Measurements from ENCODE around the gene TRRAP. TPM values are rescaled to one million over a fixed set of nuclear protein-coding genes. Genes with fewer than 3 reads are reported as not detected.
A peak's percentile ranks its signal among the peaks of the same experiment; 100 is the strongest.

The TRRAP gene
- total RNA-seq, 1 experiment from 2014 or later = 55.4 TPM

- no peak overlapping the region for H3K4me3 Mint-ChIP-seq (ENCODE audit: unreplicated experiment)
- peak in 1 of 2 experiments; percentile 45 for DNase-seq
- Histone ChIP-seq H3K36me3 (ENCODE audit: control insufficient read depth, insufficient read depth, low read length) (peaks cover 6% of the 10 kb centered on the region), H3K27me3 (replicated peaks; ENCODE audit: control insufficient read depth, insufficient read depth, low read length) (no peaks in the 10 kb centered on the region), H3K9me3 (no peaks in the 10 kb centered on the region), H3K4me1 (no peaks in the 10 kb centered on the region), H3K4me3 (ENCODE audit: low read depth, low read length) (no peak overlapping the region)
- no peak overlapping the region for H3K27ac Mint-ChIP-seq (ENCODE audit: unreplicated experiment)
- intact Hi-C loops (cut with micrococcal nuclease; ENCODE audit: unreplicated experiment) = no loop called here
- BruUV-seq (replicated peaks) = no TSS peak
- peaks cover 90% of the 10 kb centered on the region for H3K36me3 Mint-ChIP-seq (ENCODE audit: insufficient read depth, unreplicated experiment)
- no peaks in the 10 kb centered on the region for H3K9me3 Mint-ChIP-seq (ENCODE audit: unreplicated experiment)
- no peaks in the 10 kb centered on the region for H3K27me3 Mint-ChIP-seq (ENCODE audit: insufficient read depth, unreplicated experiment)
- TF ChIP-seq CTCF (IDR thresholded peaks at IDR 0.05; ENCODE audit: insufficient read depth in 1 of 2, low read depth in 1 of 2, low read length in 1 of 2, severe bottlenecking in 1 of 2, unreplicated experiment in 1 of 2) = peak; percentile 42
- POLR2A ChIA-PET = no interaction called here
- H3K4me1 Mint-ChIP-seq (ENCODE audit: low read depth, unreplicated experiment) = peaks cover 13% of the 10 kb centered on the region
- CTCF ChIA-PET = interaction anchor here (0.6 to 1.0 kb wide), 3 partner anchors 9 to 325 kb away, joined by 3 to 5 read pairs (median 4); no protein-coding TSS in a partner anchor
Measured at GRCh38 chr7:99036546-99037111, 158.3 kb downstream of the TRRAP start.

- Mint-ChIP-seq H3K4me1 (ENCODE audit: low read depth, unreplicated experiment) (peaks cover 13% of the 10 kb centered on the region), H3K4me3 (ENCODE audit: unreplicated experiment) (no peak overlapping the region), H3K9me3 (ENCODE audit: unreplicated experiment) (no peaks in the 10 kb centered on the region), H3K27me3 (ENCODE audit: insufficient read depth, unreplicated experiment) (no peaks in the 10 kb centered on the region), H3K27ac (ENCODE audit: unreplicated experiment) (no peak overlapping the region), H3K36me3 (ENCODE audit: insufficient read depth, unreplicated experiment) (peaks cover 90% of the 10 kb centered on the region)
- ChIA-PET CTCF (no interaction called here), POLR2A (no interaction called here)
- no peak for DNase-seq
- no peak for TF ChIP-seq CTCF (IDR thresholded peaks at IDR 0.05; ENCODE audit: insufficient read depth in 1 of 2, low read depth in 1 of 2, low read length in 1 of 2, severe bottlenecking in 1 of 2, unreplicated experiment in 1 of 2)
- Histone ChIP-seq H3K36me3 (ENCODE audit: control insufficient read depth, insufficient read depth, low read length) (peaks cover 4% of the 10 kb centered on the region), H3K4me1 (no peaks in the 10 kb centered on the region), H3K27me3 (replicated peaks; ENCODE audit: control insufficient read depth, insufficient read depth, low read length) (no peaks in the 10 kb centered on the region), H3K4me3 (ENCODE audit: low read depth, low read length) (no peak overlapping the region), H3K9me3 (no peaks in the 10 kb centered on the region)
- intact Hi-C loops (cut with micrococcal nuclease; ENCODE audit: unreplicated experiment) = no loop called here
- BruUV-seq (replicated peaks) = no TSS peak
Measured at GRCh38 chr7:99037327-99037940, 159.1 kb downstream of the TRRAP start.

- H3K9me3 ChIP-seq = no peaks in the 10 kb centered on the region
- peaks cover 4% of the 10 kb centered on the region for H3K36me3 ChIP-seq (ENCODE audit: control insufficient read depth, insufficient read depth, low read length)
- Mint-ChIP-seq H3K4me3 (ENCODE audit: unreplicated experiment) (no peak overlapping the region), H3K9me3 (ENCODE audit: unreplicated experiment) (no peaks in the 10 kb centered on the region), H3K27ac (ENCODE audit: unreplicated experiment) (no peak overlapping the region), H3K4me1 (ENCODE audit: low read depth, unreplicated experiment) (peaks cover 13% of the 10 kb centered on the region), H3K27me3 (ENCODE audit: insufficient read depth, unreplicated experiment) (no peaks in the 10 kb centered on the region), H3K36me3 (ENCODE audit: insufficient read depth, unreplicated experiment) (peaks cover 90% of the 10 kb centered on the region)
- ChIA-PET POLR2A (no interaction called here), CTCF (interaction anchor here (0.8 kb wide), 1 partner anchor 21 kb away, joined by 3 read pairs; no protein-coding TSS in a partner anchor)
- no peaks in the 10 kb centered on the region for H3K4me1 ChIP-seq
- no peaks in the 10 kb centered on the region for H3K27me3 ChIP-seq (replicated peaks; ENCODE audit: control insufficient read depth, insufficient read depth, low read length)
- H3K4me3 ChIP-seq (ENCODE audit: low read depth, low read length) = no peak overlapping the region
- BruUV-seq (replicated peaks) = no TSS peak
- no peak for TF ChIP-seq CTCF (IDR thresholded peaks at IDR 0.05; ENCODE audit: insufficient read depth in 1 of 2, low read depth in 1 of 2, low read length in 1 of 2, severe bottlenecking in 1 of 2, unreplicated experiment in 1 of 2)
- no peak for DNase-seq
- intact Hi-C loops (cut with micrococcal nuclease; ENCODE audit: unreplicated experiment) = no loop called here
Measured at GRCh38 chr7:99038086-99038855, 159.9 kb downstream of the TRRAP start.
